HG03039 (cell line): ENCODE measurements around the gene CCSER2.
"Not testable (repeated sequence)": the region's sequence is repeated elsewhere in the genome, so short reads cannot be mapped to it uniquely, and the experiment has no call there.

Experiments used
- ATAC-seq: cut with Tn5 transposase; IDR thresholded peaks from one replicate; pipeline ENCODE4 v1.9.1; 2021; ENCODE audit warnings: mild to moderate bottlenecking, moderate library complexity; ENCODE audit not compliant: unreplicated experiment

Gene CCSER2

DNA sequence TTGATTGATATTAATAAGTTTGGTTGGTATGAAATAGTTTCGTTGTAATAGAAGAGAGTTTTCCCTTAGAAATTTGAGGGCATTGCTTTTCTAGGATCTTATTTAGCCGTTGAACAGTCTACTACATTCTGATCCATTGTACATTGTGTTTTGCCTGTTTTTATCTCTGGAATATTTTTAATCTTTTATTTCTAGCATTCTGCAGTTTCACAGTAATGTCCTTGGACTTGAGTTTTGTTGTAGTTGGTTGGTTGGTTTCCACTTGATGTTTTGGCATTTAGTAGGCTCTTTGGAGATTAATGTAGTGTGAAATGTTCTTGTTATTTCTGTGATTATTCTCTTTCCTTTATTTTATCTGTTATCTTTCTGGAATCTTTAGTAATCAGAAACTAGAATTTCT is 112.4 kb downstream of the CCSER2 start:
- ATAC-seq: no peak

- ATAC-seq: no peak
These were observed 119.5 kb downstream of the CCSER2 start for GRCh38 chr10:84447701-84448400.

GRCh38 chr10:84449351-84449750 is 121.0 kb downstream of the CCSER2 start:
- not testable (repeated sequence) for ATAC-seq

DNA sequence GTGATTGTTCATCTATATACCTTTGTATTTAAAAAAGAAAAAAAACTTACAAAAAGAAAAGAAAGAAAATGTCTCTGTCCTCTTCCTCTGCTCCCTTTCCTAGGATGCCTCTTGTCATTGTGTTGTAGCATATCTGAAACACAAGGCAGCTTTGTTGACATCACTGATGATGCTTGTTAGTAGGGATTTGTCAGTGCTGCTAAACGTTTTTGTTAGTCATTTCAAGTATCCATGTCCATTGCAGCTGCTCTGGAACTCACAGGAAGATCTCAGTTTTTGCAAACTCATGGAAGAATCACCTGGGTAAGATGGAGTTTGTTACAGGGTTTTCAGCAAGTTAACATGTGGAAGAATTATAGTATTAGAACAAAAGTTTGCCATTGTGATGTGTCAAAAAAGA is 123.6 kb downstream of the CCSER2 start:
- ATAC-seq: no peak

- no peak for ATAC-seq
These were observed 124.9 kb downstream of the CCSER2 start for GRCh38 chr10:84453303-84453702.

DNA sequence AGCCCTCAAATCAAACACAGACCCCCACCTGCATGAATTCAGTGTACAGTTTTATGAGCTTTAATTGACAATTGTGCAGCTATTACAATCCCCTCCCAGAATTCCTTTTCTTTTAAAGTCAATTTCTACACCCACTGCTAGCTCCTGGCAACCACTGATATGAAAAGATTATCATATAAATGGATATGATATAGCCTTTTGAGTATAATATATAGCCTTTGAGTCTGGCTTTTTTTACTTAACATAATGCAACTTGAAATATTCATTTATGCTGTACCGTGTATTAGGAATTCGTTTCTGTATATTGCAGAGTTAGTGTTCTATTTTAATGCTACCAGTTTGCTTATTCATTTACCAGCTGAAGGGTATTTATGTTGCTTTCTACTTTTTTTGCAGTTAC is 127.7 kb downstream of the CCSER2 start:
- no peak for ATAC-seq

GRCh38 chr10:84460520-84460919 is 132.1 kb downstream of the CCSER2 start:
- no peak for ATAC-seq

DNA sequence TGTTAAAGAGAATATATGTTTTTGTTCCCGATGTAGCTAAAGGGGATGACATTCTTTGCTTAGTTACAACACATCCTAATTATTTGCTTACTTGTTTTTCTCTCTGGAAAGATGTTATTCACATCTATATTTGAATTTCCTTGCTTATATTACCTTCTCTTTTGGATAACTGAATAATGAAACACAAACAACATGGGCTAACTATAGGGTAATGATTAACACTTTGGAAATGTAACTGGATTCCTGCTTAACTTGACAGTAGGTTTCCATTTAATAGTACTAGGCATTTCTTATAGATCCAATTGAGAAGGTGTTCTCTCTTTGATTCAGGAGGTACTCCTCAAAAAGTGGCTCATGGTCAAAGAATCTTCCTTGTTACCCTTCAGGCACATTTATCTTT is 141.1 kb downstream of the CCSER2 start:
- ATAC-seq: no peak

DNA sequence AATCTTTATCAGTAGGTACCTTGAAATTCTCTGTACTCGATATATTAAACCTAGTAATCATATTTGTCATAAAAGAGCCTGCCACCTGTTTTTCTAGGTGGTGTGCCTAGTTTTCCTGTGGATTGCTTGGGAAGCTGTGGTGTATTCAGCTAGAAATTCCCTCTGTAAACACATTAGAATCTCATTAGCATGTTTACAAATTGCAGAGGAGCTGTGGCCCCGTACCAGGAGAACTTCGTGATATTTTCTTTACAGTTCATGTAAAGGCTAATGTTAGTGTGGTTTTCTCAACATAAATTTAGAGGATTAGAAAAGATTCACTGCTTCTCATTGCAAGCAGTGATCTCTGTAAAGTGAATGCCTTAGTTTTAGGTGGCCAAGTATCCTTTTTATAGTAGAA is 144.7 kb downstream of the CCSER2 start:
- no peak for ATAC-seq

DNA sequence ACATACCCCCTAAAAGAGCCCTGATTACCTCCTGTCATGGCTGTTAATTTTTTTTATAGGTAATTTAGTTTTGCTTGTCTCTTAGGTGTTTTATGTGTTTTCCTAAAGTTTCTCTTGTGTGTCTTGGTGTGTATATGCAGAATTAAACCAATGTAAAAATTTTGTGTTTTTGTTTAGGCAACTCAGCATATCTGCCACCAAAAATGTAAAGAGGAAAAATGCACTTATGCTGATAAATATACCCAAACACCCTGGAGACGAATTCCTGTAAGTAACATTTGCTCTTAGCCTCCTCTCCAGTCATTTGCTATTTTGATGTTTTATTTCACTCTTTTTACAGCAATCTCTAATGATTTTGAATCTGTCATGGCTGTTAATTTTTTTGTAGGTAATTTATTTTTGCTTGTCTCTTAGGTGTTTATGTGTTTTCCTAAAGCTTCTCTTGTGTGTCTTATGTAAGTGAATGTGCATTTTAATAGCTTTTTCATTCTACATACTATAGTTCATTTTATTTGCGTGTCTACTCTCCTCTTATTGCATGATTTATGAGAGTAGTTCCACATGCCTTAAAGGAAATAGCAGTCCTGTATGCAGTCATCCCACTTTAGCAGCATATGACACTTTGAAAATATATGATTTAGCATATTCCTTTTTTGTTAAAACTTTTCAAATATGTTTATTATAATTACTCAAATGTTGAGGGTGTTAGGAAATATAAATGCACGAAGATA is 149.2 kb downstream of the CCSER2 start:
- no peak for ATAC-seq

GRCh38 chr10:84478151-84478550 is 149.8 kb downstream of the CCSER2 start:
- ATAC-seq: no peak

DNA sequence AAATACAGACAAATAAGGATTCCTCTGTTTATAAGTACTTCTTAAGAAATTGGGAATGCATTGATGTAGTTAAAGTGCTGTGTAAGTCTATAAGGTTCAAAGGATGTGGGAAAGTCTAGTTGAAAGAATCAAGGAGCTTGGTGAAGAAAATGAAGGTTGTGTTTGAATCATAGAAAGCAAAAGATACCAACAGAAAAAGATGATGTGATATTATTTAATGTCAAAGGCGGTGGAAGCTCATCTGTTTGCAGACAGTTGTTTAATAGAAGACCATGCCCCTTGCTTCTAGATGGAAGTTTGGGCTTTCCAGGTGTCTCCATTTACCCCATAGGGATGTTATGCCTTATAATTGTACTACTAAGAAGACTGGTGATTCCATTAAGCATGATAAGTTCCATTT is 150.3 kb downstream of the CCSER2 start:
- no peak for ATAC-seq

- ATAC-seq: no peak
These were observed 156.2 kb downstream of the CCSER2 start for GRCh38 chr10:84484541-84484940.

DNA sequence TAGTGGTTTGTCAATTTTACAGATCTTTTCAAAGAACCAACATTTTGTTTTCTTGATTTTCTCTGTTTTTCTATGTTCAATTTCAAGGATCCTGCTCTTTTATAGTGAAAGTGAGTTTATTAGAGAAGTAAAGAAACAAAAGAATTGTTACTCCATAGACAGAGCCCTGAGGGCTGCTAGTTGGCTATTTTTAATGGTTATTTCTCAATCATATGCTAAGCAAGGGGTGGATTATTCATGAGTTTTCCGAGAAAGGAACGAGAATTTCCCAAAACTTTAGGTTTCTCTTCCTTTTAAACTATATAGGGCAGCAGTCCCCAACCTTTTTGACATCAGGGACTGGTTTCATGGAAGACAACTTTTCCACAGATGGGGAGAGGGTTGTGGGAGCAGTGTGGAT is 165.0 kb downstream of the CCSER2 start:
- no peak for ATAC-seq

DNA sequence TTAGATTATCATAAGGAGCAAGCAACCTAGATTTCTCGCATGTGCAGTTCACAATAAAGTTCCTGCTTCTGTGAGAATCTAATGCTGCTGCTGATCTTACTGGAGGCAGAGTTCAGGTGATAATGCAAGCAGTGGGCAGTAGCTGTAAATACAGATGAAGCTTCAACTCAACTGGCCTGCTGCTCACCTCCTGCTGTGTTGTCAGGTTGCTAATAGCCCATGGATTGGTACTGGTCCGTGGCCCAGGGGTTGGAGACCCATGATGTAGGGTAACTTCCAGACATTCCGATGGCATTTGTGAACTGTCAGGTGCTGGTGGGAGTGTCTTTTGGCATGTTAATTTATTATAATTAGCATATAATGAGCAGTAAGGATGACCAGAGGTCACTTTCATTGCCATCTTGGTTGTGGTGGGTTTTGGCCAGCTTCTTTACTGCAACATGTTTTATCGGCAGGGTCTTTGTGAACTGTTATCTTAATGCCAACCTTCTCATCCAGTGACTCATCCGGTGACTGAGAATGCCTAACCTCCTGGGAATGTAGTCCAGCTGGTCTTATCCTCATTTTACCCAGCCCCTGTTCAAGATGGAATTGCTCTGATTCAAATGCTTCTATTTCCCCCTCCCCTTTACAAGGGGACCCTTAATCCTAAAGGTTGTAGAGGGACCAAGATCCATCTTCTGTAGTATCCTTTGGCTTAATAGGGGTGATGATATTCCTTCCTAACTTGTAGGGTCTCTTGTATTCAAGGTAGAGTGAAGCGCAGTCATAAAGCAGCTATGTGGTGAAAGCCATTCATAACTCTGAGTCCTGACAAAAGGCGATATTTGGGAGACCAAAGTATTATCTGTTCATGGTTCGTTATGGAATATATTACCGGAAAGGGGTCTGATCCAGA is 165.8 kb downstream of the CCSER2 start:
- ATAC-seq: no peak

DNA sequence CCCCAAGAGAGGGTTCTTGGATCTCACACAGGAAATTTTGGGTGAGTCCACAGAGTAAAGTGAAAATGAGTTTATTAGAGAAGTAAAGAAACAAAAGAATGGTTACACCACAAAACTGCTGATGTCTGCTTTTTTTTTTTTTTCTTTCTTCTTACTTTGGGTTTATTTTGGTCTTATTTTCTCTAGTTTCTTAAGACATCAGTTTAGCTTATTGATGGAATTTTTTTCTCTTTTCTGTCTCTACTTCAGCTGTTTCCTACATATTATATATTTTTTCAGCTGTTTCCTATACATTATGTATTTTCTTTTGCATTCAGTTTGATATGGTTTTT is 166.4 kb downstream of the CCSER2 start:
- ATAC-seq: no peak

- ATAC-seq: no peak
These were observed 169.6 kb downstream of the CCSER2 start for GRCh38 chr10:84497978-84498377.

DNA sequence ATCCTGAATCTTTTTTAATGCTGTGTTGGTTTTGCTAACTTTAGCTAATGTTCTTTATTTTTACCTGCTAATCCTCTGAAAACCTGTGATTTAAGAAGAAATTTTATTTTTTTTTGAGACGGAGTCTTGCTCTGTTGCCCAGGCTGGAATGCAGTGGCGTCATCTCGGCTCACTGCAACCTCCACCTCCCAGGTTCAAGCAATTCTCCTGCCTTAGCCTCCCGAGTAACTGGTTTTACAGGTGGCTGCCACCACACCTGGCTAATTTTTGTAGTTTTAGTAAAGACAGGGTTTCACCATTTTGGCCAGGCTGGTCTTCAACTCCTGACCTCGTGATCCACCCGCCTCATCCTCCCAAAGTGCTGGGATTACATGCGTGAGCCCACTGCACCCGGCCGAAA is 170.7 kb downstream of the CCSER2 start:
- not testable (repeated sequence) for ATAC-seq

GRCh38 chr10:84499846-84500245 is 171.5 kb downstream of the CCSER2 start:
- no peak for ATAC-seq

GRCh38 chr10:84510121-84510520 is 181.7 kb downstream of the CCSER2 start:
- ATAC-seq: no peak

DNA sequence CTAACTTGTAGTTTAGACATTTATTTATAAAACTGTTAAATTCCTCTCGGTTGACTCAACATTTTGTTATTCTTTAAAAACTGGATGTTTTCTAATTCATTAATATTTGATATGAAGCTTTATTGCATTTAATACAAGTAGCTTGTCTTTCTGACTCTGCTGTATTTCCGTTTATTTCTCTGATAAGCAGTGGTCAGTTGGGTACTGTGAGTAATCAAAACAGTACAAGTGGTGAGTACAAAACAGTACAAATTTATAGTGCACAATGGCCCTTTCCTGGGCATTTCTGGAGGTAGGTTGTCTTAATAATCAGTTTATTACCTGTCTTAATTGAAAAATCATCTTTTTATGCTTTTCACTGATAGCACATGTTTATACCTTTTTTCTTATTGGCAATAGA is 182.7 kb downstream of the CCSER2 start:
- no peak for ATAC-seq
